GM10266 (cell line): Measurements from ENCODE around the gene CNTROB.
A peak's percentile ranks its signal among the peaks of the same experiment; 100 is the strongest.

Experiments used
- DNase-seq: peaks from one replicate; pipeline ENCODE4 v3.0.0; 2012; ENCODE audit errors: extremely low spot score
- TF ChIP-seq, protein P1 (sequence below): IDR thresholded peaks from 2 replicates; pipeline ENCODE4 v1.5.1; 2012; ENCODE audit warnings: mild to moderate bottlenecking, low read depth; ENCODE audit not compliant: control insufficient read depth, insufficient read depth; ENCODE audit errors: missing control alignments

The CNTROB gene

DNA sequence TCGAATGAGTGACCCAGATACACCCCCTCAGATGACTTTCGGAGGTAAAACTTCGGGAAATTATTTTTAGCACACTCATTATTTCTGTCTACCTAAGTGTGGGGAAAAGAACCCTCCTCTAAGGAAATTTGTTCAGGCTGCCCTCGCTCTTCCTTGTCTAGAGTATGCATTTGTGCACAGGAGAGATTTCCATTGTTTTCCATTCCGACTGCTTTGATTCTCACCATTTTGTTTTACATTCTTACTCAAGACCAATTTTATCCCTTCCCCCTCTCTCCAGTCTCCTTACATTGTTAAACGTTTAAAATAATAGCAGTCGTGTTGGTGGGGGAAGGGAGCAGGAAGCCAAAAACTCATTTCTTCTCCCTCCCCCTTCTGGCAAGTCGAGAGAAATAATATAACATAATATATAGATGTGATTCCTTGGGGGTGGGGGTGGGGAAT, 44.9 kb upstream of the CNTROB start:
- DNase-seq = no peak
- TF ChIP-seq, protein P1, sequence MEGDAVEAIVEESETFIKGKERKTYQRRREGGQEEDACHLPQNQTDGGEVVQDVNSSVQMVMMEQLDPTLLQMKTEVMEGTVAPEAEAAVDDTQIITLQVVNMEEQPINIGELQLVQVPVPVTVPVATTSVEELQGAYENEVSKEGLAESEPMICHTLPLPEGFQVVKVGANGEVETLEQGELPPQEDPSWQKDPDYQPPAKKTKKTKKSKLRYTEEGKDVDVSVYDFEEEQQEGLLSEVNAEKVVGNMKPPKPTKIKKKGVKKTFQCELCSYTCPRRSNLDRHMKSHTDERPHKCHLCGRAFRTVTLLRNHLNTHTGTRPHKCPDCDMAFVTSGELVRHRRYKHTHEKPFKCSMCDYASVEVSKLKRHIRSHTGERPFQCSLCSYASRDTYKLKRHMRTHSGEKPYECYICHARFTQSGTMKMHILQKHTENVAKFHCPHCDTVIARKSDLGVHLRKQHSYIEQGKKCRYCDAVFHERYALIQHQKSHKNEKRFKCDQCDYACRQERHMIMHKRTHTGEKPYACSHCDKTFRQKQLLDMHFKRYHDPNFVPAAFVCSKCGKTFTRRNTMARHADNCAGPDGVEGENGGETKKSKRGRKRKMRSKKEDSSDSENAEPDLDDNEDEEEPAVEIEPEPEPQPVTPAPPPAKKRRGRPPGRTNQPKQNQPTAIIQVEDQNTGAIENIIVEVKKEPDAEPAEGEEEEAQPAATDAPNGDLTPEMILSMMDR = no peak

DNA sequence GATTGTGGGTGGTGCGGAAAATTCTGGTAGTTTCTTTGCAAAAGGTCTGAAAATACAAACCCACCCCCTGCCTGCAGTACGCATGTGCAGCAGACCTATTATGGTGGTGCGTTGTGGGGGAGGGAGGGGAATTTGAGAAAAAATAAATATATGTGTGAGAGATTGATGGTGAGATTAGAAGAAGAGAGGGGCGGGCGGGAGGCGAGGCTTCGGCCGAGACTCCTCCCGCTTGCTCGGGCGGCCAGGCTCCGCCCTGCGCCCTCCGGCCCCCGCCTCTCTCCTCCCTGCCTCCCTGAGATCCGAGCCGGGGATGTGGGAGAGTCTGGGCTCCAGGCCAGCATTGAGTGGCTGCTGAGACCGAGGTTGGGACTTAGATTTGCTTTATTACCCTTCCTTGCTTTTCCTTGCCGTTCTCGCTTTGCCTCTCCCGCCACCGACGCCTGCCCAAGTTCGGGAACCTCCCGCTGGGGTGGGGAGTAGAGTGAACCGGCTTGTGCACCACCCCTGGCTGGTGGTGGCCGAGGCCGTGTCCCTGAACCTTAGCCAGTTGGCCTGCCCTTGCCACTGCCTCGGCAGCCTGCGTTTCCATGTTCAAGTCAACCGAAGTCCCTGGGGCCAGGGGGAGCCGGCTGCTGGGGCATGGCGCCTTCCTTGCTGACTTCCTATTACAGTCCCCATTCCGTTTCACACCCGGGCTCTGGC, 44.4 kb upstream of the CNTROB start:
- DNase-seq = peak; percentile 91
- TF ChIP-seq, protein P1 = no peak

DNA sequence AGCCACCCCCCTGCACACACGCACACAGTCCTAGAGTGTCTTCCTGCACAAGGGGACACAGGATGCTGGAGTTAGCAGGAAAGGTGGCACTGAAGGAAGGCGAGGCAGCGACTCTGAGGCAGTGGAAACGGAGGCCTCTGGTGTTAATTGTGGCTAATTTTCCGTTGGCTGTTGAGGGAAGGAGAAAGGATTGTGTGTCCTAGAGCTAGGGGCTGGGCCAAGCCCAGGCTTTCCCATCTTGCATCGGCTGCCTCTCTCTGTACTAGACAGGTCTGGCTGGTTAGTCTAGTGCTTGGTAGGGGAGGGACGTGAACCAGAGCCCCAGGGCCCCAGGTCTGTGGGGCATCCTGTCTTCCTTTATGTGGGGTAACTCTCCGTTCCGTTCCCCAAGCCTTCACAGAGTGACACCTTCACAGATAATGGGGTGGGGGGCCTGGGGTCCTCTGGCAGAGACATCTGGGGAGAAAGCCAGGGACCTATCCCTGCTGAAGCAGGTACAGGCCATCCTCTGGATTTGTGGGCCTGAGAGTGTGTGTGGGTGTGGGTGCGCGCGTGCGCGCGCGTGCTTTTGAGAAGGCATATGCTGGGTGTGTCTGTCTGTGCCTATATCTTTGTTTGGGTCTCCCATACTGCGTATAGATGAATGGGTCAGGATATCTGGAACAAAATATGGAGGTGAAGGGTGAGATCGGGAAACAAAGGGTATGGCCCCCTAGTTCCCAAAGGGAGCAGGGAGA, 43.7 kb upstream of the CNTROB start, which contains the start of gene CHD3:
Gene CHD3, plus strand, starts transcription at position 606 of the 737 bp plus-strand sequence. CDS start 212 bp downstream, outside the sequence.
- TF ChIP-seq, protein P1 = no peak
- DNase-seq = no peak

DNA sequence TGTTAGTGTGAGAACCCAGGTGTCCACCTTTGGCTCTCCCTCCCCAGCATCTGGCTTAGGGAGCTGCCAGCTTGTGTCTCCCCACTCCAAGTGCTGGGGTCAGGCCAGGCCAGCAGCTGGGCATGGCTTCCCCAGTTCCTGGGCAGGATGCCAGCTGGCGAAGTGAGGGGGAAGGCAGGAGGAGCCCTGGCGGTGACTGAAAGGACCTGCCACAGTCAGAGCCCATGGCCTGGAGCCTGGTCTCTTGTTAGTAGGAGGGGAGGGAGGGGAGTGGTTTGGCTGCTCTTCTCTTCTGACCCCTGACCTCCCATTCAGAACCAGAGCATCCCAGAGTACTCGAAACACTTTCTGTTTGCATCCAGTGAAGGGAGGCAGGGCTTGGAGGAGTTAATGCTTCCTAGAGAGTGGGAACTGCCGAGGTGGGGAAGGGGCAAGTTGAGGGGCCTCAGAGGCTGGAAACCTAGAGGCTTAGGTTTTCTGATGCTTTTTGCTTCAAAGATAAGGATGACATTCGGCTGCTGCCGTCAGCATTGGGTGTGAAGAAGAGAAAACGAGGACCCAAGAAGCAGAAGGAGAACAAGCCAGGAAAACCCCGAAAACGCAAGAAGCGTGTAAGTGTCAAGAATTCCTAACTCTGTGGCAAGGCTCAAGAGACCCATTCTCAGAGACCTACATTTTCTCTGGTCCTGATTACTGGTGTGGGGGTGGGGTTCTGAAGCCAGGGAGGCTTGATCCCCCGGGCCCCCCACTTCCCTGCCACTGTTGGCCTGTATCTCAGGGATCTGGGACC, 42.6 kb upstream of the CNTROB start:
- TF ChIP-seq, protein P1 = no peak
- DNase-seq = no peak

- TF ChIP-seq, protein P1 = no peak
- DNase-seq = no peak
These were observed 38.7 kb upstream of the CNTROB start for GRCh38 chr17:7893187-7893880.

DNA sequence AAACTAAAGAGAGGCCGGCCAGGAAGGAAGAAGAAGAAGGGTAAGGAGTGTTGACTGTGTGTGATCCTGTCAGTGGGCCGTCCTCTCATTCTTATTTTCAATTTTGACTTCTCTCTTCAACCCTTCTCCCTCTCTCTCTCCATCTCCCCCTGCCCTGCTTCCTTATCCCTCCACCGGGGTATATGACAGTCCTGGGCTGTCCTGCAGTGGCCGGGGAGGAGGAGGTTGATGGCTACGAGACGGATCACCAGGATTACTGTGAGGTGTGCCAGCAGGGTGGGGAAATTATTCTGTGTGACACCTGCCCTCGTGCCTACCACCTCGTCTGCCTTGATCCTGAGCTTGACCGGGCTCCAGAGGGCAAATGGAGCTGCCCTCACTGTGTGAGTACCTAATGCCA, 37.8 kb upstream of the CNTROB start:
- DNase-seq = no peak
- TF ChIP-seq, protein P1 = no peak
